Stimulated activated CD4-positive, alpha-beta T cell treated with anti-CD3 and anti-CD28 coated beads, TNF-alpha, amount 100 ng/mL, for 24 hours (primary cell): ENCODE measurements around the gene CCNDBP1.
A peak's percentile ranks its signal among the peaks of the same experiment; 100 is the strongest.
"Not testable (repeated sequence)": the region's sequence is repeated elsewhere in the genome, so short reads cannot be mapped to it uniquely, and the experiment has no call there.

ENCODE experiments used
- DNase-seq, 3 experiments: peaks; one replicate each; pipeline ENCODE4 v3.0.0-alpha.2; 2020; ENCODE audit warnings: low read depth in 3 of 3

Gene CCNDBP1

GRCh38 chr15:43193710-43194109, 8.5 kb downstream of the CCNDBP1 start:
- no peak for DNase-seq

GRCh38 chr15:43194795-43195194, 9.6 kb downstream of the CCNDBP1 start:
- no peak for DNase-seq

DNA sequence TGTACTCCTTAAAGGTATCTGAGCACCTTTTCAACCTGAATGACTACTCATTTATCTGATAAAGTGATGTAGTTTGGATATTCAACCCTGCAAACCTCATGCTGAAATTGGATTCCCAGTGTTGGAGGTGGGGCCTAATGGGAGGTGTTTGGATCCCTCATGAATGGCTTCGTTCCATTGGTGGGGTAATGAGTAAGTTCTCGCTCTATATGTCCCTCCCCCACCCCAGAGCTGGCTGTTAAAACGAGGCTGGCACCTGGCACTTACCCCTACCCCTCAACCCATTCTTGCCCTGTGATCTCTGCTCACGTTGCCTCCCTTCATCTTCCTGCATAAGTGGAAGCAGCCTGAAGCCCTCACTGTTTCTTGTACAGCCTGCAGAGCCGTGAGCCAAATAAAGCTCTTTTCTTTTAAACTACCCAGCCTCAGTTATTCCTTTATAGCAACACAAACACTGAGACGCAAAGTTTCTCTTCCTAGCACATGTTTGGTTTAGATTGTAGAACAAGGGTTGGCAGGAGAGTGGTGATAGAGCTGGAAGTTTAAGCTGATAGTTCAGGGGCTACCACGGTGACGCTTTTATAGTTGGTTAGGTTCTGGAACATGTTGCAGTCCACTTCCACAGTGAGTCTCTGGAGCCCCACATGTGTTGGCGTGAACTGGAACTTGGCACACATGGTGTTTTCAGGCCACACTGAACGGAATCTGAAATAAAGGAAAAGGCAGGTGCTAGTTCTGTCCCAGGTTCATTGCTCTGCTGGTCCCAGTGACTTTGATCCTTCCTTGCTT, 11.8 kb downstream of the CCNDBP1 start:
- DNase-seq, result no peak

- DNase-seq, result not testable (repeated sequence)
Observed at GRCh38 chr15:43197773-43198172, 12.6 kb downstream of the CCNDBP1 start.

DNA sequence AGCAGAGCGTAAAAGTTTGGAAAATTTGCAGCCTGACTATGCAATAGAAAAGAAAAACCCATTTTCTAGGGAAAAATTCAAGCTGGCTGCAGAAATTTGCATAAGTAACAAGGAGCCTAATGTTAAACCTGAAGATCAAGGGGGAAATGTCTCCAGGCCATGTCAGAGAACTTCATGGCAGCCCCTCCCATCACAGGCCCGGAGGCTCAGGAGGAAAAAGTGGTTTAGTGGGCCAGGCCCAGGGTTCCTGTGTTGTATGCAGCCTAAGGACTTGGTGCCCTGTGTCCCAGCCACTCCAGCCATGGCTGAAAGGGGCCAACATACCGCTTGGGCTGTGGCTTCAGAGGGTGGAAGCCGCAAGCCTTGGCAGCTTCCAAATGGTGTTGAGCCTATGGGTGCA, 13.4 kb downstream of the CCNDBP1 start:
- DNase-seq, result not testable (repeated sequence)

- DNase-seq, result no peak
Observed at GRCh38 chr15:43198992-43199391, 13.8 kb downstream of the CCNDBP1 start.

DNA sequence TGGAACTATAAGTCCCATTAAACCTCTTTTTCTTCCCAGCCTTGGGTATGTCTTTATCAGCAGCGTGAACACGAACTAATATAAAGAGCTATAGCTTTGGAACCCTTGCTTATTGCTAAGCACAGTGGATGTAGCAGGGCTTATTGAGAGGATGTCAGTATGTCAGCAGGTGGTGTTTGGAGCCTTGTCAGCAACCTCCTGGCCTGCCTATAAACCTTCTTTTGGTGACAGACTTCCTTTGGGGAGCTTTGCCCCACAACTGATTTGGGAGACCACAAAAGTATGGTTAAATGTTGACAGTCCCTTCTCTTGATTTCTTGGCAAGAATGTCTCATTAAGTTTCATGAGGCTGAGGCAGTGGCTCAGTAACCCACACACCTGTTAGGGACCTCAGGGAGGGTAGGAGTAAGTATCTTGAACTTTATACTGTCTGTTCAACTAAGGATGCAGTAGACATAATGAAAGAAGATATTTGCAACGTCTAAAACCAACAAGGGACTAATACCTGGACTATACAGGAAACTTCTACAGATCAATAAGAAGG, 14.8 kb downstream of the CCNDBP1 start:
- DNase-seq, result no peak

DNA sequence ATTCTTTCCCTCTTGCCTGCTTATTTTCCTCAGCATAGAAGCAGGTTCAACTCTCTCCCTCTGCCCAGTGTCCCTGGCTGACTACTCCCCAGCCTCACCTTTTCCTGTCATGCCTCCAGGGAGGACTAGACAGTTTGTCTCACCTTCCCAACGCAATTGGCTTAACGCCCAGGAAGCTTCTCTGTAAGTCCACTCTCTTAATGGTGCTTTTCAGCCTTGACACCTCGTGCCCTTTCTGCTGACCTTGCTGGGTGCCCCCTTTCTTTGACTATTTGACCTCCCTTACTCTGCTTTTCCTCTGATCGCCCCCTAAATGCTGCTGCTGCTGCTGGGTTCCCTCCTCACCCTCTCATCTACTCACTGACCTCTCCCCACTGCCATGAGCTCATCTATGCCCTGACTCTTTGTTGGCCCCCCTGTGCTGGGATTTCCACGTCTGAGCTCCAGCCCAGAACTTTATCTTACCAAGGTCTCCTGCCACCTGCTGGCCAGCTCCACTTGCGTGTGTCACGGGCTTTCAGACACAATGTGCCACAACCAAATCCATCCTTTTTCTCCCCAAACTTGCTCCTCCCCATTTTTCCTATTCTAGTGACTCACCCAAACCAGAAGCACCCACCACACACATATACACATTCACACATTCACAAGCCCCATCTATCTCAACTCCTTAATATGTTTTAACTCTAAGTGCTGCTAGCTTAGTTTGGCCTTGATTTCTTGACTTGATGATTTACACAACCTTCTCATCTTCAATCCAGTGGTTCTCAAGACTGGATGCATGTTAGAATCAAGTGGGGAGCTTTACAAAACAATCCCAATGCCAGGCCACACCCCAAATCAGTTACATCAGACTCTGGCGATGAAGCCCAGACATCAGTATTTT, 19.1 kb downstream of the CCNDBP1 start:
- peak in 2 of 3 experiments; percentile 8 to 42 for DNase-seq

GRCh38 chr15:43206054-43206453, 20.9 kb downstream of the CCNDBP1 start:
- no peak for DNase-seq

DNA sequence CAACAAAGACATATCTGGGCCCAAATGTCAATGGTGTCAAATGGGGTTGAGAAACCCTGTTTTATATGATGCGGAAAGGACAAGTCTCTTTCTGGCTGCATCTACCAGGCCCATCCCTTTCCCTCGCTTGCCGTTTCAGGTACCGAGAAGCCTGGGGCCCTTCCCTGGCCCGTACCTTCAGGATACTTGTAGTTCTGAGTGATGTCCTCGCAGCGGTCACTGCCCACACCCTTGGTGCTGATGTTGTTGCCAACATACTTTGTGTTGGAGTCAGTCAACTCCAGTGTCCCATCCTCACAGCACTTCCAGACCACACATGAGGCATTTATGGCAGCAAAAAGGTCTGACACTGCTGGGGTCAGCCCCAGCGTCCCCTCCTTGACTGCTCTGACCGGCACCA, 21.8 kb downstream of the CCNDBP1 start:
- no peak for DNase-seq

GRCh38 chr15:43208052-43209002, 23.1 kb downstream of the CCNDBP1 start:
- DNase-seq, result no peak

DNA sequence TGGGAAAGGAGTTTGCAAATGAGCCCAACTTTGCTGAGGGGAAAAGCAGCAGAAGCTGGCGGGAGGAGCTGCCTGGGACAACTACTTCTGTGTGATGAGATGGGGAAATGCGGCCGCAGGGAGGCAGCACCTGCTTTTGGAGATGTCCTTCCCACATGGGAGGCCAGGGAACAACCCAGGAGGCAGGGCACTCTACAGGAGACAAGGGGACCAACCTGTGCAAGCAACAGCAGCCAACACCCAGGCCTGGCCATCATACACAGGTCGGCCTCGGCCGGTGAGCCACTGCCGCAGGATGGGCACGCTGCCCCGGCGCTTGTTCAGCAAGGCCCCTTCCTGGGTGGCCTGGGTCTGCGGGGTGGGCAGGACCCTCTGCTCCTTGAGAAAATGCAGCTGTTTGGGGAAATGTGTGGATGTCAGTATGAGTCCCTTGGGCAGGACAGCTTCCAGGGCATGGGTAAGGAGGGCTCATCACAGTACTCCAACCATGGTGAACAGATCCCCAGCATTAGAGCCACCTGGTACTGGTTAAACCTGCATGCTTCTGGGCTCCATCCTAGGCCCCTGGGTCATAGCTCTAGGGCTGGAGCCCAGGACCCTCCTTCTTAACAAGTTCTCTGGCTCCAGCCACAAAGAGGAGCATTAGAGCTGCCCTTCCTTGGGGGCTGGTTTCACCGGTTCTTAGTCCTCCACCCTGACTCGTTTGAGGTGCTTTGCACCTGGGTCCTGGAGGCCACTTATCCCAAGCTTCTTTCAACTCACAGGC, 24.0 kb downstream of the CCNDBP1 start:
- DNase-seq, result no peak

DNA sequence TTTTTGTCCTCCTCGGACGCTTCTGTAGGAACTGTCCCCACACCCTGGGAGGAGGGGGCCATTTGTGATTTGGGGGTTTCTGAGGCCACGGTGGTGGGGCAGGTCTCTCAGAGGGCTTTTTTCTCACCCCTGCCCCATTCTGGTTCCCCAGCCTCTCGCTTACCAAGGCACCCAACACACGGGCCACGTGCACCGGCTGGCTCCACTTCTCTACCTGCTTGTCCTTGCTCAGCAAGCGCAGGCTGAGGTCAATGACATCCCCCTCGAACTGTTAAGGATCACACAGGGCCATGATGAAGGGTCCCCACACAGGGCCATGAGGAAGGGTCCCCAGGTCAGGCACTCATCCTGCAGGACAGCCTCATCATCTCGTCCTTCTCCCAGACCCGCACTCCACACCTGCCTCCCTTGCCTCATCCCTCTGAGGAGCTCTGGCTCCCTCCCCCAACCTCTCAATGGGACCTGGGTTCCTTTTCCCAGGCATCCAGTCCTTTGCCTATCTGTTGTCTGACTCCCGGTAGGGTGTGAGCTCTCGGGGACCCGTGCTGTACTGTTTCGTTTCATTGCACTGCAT, 25.1 kb downstream of the CCNDBP1 start:
- no peak for DNase-seq

DNA sequence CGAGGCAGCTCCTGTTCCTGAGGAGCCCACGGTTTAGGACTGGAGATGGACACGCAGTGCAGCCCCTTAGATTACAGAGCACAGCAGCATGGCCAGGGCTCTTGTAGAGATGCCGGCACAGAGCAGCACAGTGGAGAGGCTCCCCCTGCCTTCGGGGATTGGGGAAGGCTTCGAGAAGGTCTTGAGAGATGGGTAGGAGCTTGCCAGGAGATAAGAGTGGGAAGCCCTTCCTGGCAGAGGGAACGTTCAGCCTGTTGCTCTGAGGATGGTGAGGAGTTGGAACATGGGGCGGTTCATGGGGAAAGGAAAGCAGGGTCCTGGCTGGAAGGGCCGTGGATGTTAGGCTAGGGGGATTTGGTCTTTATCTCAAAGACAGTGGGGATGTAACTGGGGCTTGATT, 25.6 kb downstream of the CCNDBP1 start:
- DNase-seq, result no peak

- DNase-seq, result no peak
Observed at GRCh38 chr15:43211224-43211735, 26.1 kb downstream of the CCNDBP1 start.

DNA sequence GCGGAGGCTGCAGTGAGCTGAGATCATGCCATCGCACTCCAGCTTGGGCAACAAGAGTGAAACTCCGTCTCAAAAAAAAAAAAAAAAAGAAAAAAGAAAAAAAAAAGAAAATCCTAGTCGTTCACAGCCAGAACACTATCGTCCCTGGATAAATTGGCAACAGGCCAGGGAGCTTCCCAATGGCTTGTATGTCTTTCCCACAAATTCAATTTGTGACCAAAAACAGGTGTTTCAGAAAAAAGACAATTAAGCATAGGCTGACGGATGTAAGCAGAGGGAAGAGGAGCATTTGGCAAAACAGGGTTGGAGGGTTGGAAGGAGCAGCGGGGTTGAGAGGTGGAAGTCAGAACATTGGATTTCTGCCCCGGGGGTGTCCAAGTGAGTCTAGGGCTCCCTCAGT, 27.1 kb downstream of the CCNDBP1 start:
- no peak for DNase-seq

- DNase-seq, result no peak
Observed at GRCh38 chr15:43212951-43213350, 27.7 kb downstream of the CCNDBP1 start.

DNA sequence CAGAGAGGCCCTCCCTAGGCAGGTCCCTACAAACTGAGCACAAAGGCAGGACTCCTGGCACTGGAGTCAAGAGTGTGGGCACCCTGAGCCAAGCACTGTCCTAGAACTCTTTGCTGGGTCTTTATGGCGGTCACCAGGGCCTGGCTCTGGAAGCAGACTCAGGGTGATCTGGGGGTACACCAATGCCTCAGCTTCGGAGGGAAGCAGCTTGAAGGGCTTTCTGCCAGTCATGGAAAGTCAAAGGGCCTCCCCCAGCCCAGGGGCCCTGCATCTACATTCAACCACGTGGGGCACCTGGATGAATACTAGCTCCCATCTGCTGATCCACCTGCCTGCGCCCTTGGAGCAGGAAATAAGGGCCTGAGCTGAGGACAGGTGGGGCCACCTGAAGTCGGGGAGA, 28.3 kb downstream of the CCNDBP1 start:
- DNase-seq, result no peak

DNA sequence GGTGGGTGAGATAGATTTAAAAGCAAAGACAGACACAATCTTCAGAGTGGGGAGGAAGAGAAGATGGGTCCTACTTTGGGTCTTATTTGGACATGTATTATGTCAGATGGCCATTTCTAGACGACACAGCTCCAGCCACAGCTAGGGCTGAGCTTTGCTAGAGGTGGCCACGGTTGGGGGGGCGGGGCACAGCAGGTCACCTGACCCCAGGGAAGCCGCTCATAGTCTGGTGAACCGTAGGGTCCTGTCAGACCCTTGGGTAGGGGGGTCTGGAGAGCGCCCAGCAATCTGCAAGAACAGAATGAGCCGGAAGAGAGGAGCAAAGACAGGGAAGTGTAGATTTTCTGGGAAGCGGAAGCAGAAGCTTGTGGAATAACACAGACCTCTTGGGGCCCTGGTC, 29.0 kb downstream of the CCNDBP1 start:
- no peak for DNase-seq
